Suprapubic skin (tissue), 4 donors: Measurements from ENCODE around the gene ZNF606.

ENCODE experiments used
- POLR2A ChIP-seq, 2 donors: fragments of 450-650 bp; IDR thresholded peaks; one replicate each; pipeline ENCODE4 v1.6.1; 2017; ENCODE audit warnings: antibody characterized with exemption in 2 of 2, mild to moderate bottlenecking in 2 of 2, moderate library complexity in 2 of 2
- POLR2AphosphoS5 ChIP-seq, 3 donors: sonication (generic); formaldehyde crosslinking; IDR thresholded peaks; one replicate each; pipeline ENCODE4 v1.6.1; 2017; ENCODE audit warnings: antibody characterized with exemption in 3 of 3
- TF ChIP-seq, protein P1 (sequence below), 2 donors: fragments of 200-600 bp in 1 of 2; fragments of 450-650 bp in 1 of 2; sonication (generic) in 1 of 2; IDR thresholded peaks; one replicate each; pipeline ENCODE4 v1.5.1; 2016 to 2019; ENCODE audit warnings: antibody characterized with exemption in 2 of 2, mild to moderate bottlenecking in 1 of 2, moderate library complexity in 1 of 2

DNA sequence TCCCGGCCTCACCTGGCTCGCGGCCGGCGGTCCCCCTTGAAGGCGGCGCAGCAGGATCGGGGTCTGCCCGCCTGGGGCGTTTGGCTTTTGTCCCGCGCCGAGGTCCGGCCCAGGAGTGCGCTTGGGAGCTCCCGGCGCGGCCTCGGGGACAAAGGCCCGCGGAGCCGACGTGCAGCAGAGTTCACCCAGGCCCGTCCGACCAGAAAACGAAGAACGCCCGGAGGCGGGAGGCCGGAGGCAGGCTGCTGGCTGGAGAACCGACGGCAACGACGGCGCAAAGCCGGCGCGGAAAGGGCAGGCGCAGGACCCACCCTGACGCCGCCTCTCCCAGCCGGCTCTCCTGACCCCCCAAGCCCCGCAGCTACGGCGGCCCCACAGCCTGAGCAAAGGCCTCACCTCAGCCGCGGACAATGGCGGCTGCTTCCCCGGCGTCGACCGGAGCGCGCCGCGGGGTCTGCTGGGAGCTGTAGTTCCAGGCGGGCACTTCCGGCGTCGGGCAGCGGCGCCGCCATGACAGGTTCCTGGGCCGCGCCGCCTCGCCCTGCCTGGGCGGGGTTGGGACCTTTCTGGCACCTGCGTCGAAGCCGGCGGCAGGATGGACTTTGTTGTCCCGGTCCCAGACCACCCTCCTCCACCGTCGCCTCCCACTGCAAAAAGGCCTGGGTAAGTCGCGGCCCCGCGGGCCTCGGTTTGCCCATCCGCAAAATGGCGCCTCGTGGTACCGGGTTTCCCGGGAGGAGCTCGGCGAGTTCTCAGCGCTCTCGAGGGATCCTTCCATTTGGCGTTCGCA lies at the start of gene ZNF606:
- TF ChIP-seq POLR2A (IDR thresholded peaks at IDR 0.05) = peak in 1 of 2 donors; percentile 73
- TF ChIP-seq, protein P1, sequence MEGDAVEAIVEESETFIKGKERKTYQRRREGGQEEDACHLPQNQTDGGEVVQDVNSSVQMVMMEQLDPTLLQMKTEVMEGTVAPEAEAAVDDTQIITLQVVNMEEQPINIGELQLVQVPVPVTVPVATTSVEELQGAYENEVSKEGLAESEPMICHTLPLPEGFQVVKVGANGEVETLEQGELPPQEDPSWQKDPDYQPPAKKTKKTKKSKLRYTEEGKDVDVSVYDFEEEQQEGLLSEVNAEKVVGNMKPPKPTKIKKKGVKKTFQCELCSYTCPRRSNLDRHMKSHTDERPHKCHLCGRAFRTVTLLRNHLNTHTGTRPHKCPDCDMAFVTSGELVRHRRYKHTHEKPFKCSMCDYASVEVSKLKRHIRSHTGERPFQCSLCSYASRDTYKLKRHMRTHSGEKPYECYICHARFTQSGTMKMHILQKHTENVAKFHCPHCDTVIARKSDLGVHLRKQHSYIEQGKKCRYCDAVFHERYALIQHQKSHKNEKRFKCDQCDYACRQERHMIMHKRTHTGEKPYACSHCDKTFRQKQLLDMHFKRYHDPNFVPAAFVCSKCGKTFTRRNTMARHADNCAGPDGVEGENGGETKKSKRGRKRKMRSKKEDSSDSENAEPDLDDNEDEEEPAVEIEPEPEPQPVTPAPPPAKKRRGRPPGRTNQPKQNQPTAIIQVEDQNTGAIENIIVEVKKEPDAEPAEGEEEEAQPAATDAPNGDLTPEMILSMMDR (IDR thresholded peaks at IDR 0.05) = no peak
- TF ChIP-seq POLR2AphosphoS5 (IDR thresholded peaks at IDR 0.05) = peak in 2 of 3 donors; percentile 80 to 82
